ENCODE results near the gene ZRANB3. TPM values are rescaled to one million over a fixed set of nuclear protein-coding genes. Genes with fewer than 3 reads are reported as not detected.

The ZRANB3 gene
- total and polyA plus RNA-seq, 10 of the 15 experiments (the other 5 are each of a cell fraction or from before 2014, with no cell fraction given): 5.6 to 11.4 (median 9.9) TPM

DNA sequence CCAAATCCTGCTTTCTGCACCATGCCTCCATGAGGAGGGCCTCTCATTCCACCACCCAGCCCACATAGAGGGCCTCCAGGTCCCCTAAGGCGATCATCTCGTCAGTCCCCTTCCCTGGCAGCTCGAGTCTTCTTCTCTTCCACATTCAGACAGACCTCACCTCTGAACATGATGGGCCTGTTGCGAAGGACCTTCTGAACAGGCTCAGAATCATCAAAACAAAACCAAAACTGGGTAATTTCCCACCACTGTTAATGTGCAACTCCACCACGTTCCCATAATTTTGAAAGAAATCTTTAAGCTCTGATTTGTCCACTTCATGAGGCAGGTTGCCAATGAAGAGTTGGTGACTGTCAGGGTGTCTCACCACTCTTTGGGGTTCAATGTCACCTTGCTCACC, 20.4 kb downstream of the ZRANB3 start (continued):
- TF ChIP-seq MEF2A (IDR thresholded peaks at IDR 0.05; ENCODE audit: insufficient read depth, low read depth, low read length) (no peak), SREBF1 (IDR thresholded peaks at IDR 0.05; ENCODE audit: low read length) (no peak), KDM1A (IDR thresholded peaks at IDR 0.05; ENCODE audit: borderline replicate concordance) (no peak), FOXK2 (IDR thresholded peaks at IDR 0.05) (no peak), RAD21 (IDR thresholded peaks at IDR 0.05; ENCODE audit: insufficient read depth, low read depth, low read length) (no peak)

DNA sequence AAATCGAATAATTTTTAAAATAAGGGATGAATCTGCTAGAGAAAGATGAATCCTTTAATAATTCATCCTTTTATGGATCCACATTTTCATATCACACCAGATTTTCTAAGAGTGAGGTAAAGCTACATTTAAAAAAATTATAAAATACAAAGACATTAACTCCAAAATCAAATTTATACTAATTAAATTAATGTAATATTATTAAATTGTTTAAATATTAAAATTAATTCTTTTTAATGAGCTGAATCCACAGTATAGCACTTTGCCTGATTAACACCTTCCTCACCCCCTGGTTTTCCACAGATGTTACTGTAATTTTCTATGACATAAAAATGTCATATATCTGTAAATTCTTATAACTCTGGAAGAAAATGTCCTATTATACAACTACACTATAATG, 26.2 kb downstream of the ZRANB3 start:
- in situ Hi-C loops (cut with MboI): no loop called here
- FAIRE-seq: no peak

More for the DNA sequence above, 26.2 kb downstream of the ZRANB3 start:
- Histone ChIP-seq H3K79me2 (ENCODE audit: control insufficient read depth, insufficient read depth, low read length) (no peaks in the 10 kb centered on the region), H3K27ac (ENCODE audit: control insufficient read depth, insufficient read depth) (no peak overlapping the region), H3K4me2 (ENCODE audit: control insufficient read depth, insufficient read depth) (no peak overlapping the region), H3K27me3 (replicated peaks in 1 of 2; ENCODE audit: control insufficient read depth in 2 of 2, insufficient read depth in 2 of 2, low read length in 1 of 2) (no peaks in the 10 kb centered on the region), H3K36me3 (ENCODE audit: control insufficient read depth in 2 of 2, insufficient read depth in 2 of 2, low read length in 1 of 2) (no peaks in the 10 kb centered on the region), H2AFZ (ENCODE audit: control insufficient read depth, low read depth, low read length) (no peak overlapping the region), H3K9ac (ENCODE audit: control insufficient read depth, insufficient read depth, low read length) (no peak overlapping the region), H4K20me1 (ENCODE audit: control insufficient read depth, insufficient read depth) (no peaks in the 10 kb centered on the region), H3K9me3 (replicated peaks; ENCODE audit: control insufficient read depth, insufficient read depth, low read length) (no peaks in the 10 kb centered on the region; the same call in 2 of the 3 replicates), H3K4me1 (ENCODE audit: control insufficient read depth, insufficient read depth, low read length) (no peaks in the 10 kb centered on the region), H3K4me3 (no peak overlapping the region)
- 10% methylated on average over 1 of the region's 1 CpG for WGBS (ENCODE audit: insufficient coverage, insufficient replicate concordance, low lambda C conversion rate, missing lambda C conversion rate)
- ChIA-PET POLR2A (no interaction called here), RAD21 (ENCODE audit: unreplicated experiment) (no interaction called here), SMC1A (ENCODE audit: uncharacterized antibody, unreplicated experiment) (interaction anchor here (0.6 to 0.9 kb wide), 3 partner anchors 8 to 660 kb away, joined by 3 to 7 read pairs (median 3); no protein-coding TSS in a partner anchor), CTCF (no interaction called here)
- no TSS peak for BruUV-seq (replicated peaks)
- ATAC-seq: no peak
- DNase-seq (ENCODE audit: low read depth, low spot score): no peak
- intact Hi-C loops (cut with micrococcal nuclease; ENCODE audit: unreplicated experiment): no loop called here
- no peak for TF ChIP-seq ZNF217 (IDR thresholded peaks at IDR 0.05)
- TF ChIP-seq SMAD5 (IDR thresholded peaks at IDR 0.05; ENCODE audit: low read depth): no peak
- TF ChIP-seq IKZF2 (IDR thresholded peaks at IDR 0.05): no peak
- no peak for TF ChIP-seq ZNF207 (IDR thresholded peaks at IDR 0.05; ENCODE audit: borderline replicate concordance)
- TF ChIP-seq, protein P1, sequence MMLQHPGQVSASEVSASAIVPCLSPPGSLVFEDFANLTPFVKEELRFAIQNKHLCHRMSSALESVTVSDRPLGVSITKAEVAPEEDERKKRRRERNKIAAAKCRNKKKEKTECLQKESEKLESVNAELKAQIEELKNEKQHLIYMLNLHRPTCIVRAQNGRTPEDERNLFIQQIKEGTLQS (IDR thresholded peaks at IDR 0.05; ENCODE audit: borderline replicate concordance, extremely low read depth, low read depth, low read length): no peak
- TF ChIP-seq, protein P2, sequence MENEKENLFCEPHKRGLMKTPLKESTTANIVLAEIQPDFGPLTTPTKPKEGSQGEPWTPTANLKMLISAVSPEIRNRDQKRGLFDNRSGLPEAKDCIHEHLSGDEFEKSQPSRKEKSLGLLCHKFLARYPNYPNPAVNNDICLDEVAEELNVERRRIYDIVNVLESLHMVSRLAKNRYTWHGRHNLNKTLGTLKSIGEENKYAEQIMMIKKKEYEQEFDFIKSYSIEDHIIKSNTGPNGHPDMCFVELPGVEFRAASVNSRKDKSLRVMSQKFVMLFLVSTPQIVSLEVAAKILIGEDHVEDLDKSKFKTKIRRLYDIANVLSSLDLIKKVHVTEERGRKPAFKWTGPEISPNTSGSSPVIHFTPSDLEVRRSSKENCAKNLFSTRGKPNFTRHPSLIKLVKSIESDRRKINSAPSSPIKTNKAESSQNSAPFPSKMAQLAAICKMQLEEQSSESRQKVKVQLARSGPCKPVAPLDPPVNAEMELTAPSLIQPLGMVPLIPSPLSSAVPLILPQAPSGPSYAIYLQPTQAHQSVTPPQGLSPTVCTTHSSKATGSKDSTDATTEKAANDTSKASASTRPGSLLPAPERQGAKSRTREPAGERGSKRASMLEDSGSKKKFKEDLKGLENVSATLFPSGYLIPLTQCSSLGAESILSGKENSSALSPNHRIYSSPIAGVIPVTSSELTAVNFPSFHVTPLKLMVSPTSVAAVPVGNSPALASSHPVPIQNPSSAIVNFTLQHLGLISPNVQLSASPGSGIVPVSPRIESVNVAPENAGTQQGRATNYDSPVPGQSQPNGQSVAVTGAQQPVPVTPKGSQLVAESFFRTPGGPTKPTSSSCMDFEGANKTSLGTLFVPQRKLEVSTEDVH (IDR thresholded peaks at IDR 0.05; ENCODE audit: low read depth, partially characterized antibody): no peak
- no peak for TF ChIP-seq LARP7 (IDR thresholded peaks at IDR 0.05)
- no peak for TF ChIP-seq PML (IDR thresholded peaks at IDR 0.05; ENCODE audit: low read length)
- no peak for TF ChIP-seq YY1 (IDR thresholded peaks at IDR 0.05; ENCODE audit: low read depth, low read length)
- TF ChIP-seq TCF7 (IDR thresholded peaks at IDR 0.05; ENCODE audit: borderline replicate concordance): no peak
- TF ChIP-seq, protein P3, sequence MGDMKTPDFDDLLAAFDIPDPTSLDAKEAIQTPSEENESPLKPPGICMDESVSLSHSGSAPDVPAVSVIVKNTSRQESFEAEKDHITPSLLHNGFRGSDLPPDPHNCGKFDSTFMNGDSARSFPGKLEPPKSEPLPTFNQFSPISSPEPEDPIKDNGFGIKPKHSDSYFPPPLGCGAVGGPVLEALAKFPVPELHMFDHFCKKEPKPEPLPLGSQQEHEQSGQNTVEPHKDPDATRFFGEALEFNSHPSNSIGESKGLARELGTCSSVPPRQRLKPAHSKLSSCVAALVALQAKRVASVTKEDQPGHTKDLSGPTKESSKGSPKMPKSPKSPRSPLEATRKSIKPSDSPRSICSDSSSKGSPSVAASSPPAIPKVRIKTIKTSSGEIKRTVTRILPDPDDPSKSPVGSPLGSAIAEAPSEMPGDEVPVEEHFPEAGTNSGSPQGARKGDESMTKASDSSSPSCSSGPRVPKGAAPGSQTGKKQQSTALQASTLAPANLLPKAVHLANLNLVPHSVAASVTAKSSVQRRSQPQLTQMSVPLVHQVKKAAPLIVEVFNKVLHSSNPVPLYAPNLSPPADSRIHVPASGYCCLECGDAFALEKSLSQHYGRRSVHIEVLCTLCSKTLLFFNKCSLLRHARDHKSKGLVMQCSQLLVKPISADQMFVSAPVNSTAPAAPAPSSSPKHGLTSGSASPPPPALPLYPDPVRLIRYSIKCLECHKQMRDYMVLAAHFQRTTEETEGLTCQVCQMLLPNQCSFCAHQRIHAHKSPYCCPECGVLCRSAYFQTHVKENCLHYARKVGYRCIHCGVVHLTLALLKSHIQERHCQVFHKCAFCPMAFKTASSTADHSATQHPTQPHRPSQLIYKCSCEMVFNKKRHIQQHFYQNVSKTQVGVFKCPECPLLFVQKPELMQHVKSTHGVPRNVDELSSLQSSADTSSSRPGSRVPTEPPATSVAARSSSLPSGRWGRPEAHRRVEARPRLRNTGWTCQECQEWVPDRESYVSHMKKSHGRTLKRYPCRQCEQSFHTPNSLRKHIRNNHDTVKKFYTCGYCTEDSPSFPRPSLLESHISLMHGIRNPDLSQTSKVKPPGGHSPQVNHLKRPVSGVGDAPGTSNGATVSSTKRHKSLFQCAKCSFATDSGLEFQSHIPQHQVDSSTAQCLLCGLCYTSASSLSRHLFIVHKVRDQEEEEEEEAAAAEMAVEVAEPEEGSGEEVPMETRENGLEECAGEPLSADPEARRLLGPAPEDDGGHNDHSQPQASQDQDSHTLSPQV (IDR thresholded peaks at IDR 0.05): no peak
- TF ChIP-seq CBX3 (IDR thresholded peaks at IDR 0.05; ENCODE audit: borderline replicate concordance, low read depth): no peak

All from GM12878 (cell line).